ENCODE results near the gene ATXN1.

The ATXN1 gene

DNA sequence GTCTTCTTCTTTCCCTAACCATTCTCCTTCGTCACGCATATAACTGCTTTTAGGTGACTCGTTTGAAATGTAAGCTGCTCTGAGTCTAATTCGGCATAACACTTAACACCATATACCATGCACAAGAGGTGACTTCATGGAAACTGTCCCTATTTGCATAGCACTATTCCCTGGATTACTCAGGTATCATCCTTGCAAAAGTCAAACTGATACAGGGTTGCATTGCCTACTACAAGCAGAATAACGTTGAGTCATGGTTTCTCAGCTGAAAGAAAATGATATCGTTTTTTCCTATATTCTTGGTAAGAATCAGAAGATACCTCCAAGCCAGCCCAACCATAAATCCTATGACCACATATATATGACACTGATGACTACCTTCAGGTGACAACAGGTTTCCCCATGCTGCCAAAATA is 227.5 kb downstream of the ATXN1 start:
- no peak for ATAC-seq
- no peak for TF ChIP-seq TCF4 (CRISPR knock-in tag; IDR thresholded peaks at IDR 0.05; ENCODE audit: borderline replicate concordance)
- no peak for TF ChIP-seq OSR1 (CRISPR knock-in tag; IDR thresholded peaks at IDR 0.05)
- TF ChIP-seq ARNTL (CRISPR knock-in tag; IDR thresholded peaks at IDR 0.05; ENCODE audit: borderline replicate concordance, low read depth): no peak
- TF ChIP-seq RARB (CRISPR knock-in tag; IDR thresholded peaks at IDR 0.05): no peak
- no peak for TF ChIP-seq GLIS3 (CRISPR knock-in tag; IDR thresholded peaks at IDR 0.05)
- TF ChIP-seq TOX (CRISPR knock-in tag; IDR thresholded peaks at IDR 0.05; ENCODE audit: borderline replicate concordance): no peak
- TF ChIP-seq, protein P1, sequence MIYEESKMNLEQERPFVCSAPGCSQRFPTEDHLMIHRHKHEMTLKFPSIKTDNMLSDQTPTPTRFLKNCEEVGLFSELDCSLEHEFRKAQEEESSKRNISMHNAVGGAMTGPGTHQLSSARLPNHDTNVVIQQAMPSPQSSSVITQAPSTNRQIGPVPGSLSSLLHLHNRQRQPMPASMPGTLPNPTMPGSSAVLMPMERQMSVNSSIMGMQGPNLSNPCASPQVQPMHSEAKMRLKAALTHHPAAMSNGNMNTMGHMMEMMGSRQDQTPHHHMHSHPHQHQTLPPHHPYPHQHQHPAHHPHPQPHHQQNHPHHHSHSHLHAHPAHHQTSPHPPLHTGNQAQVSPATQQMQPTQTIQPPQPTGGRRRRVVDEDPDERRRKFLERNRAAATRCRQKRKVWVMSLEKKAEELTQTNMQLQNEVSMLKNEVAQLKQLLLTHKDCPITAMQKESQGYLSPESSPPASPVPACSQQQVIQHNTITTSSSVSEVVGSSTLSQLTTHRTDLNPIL (CRISPR knock-in tag; IDR thresholded peaks at IDR 0.05; ENCODE audit: low read depth): no peak

- ATAC-seq: no peak
- TF ChIP-seq ZFP30 (CRISPR knock-in tag; IDR thresholded peaks at IDR 0.05) (no peak), OSR1 (CRISPR knock-in tag; IDR thresholded peaks at IDR 0.05) (no peak), CSDC2 (CRISPR knock-in tag; IDR thresholded peaks at IDR 0.05) (no peak), ZNF70 (CRISPR knock-in tag; IDR thresholded peaks at IDR 0.05) (no peak), ZNF565 (CRISPR knock-in tag; conservative IDR thresholded peaks at IDR 0.05; ENCODE audit: low read depth) (no peak), CSRNP3 (CRISPR knock-in tag; IDR thresholded peaks at IDR 0.05) (no peak), TSHZ2 (CRISPR knock-in tag; IDR thresholded peaks at IDR 0.05) (no peak), ZNF8 (CRISPR knock-in tag; IDR thresholded peaks at IDR 0.05) (no peak)
These were observed 228.1 kb downstream of the ATXN1 start for GRCh38 chr6:16533210-16533609.

- ATAC-seq: no peak
- no peak for TF ChIP-seq ZNF565 (CRISPR knock-in tag; conservative IDR thresholded peaks at IDR 0.05; ENCODE audit: low read depth)
- TF ChIP-seq ZFP3 (CRISPR knock-in tag; IDR thresholded peaks at IDR 0.05): no peak
- no peak for TF ChIP-seq GLIS3 (CRISPR knock-in tag; IDR thresholded peaks at IDR 0.05)
- TF ChIP-seq PATZ1 (CRISPR knock-in tag; IDR thresholded peaks at IDR 0.05; ENCODE audit: borderline replicate concordance): no peak
- TF ChIP-seq CSRNP3 (CRISPR knock-in tag; IDR thresholded peaks at IDR 0.05): no peak
- TF ChIP-seq, protein P1 (CRISPR knock-in tag; IDR thresholded peaks at IDR 0.05; ENCODE audit: low read depth): no peak
- no peak for TF ChIP-seq TSHZ2 (CRISPR knock-in tag; IDR thresholded peaks at IDR 0.05)
- no peak for TF ChIP-seq ZFP30 (CRISPR knock-in tag; IDR thresholded peaks at IDR 0.05)
- no peak for TF ChIP-seq TOX (CRISPR knock-in tag; IDR thresholded peaks at IDR 0.05; ENCODE audit: borderline replicate concordance)
- TF ChIP-seq PPARA (CRISPR knock-in tag; IDR thresholded peaks at IDR 0.05; ENCODE audit: borderline replicate concordance): no peak
- TF ChIP-seq ZNF70 (CRISPR knock-in tag; IDR thresholded peaks at IDR 0.05): no peak
- no peak for TF ChIP-seq BACH2 (CRISPR knock-in tag; IDR thresholded peaks at IDR 0.05; ENCODE audit: borderline replicate concordance)
- no peak for TF ChIP-seq OSR1 (CRISPR knock-in tag; IDR thresholded peaks at IDR 0.05)
- TF ChIP-seq SNAI2 (CRISPR knock-in tag; IDR thresholded peaks at IDR 0.05): no peak
- TF ChIP-seq ARNTL (CRISPR knock-in tag; IDR thresholded peaks at IDR 0.05; ENCODE audit: borderline replicate concordance, low read depth): no peak
These were observed 233.6 kb downstream of the ATXN1 start for GRCh38 chr6:16527691-16528090.
